IPS DF 19.7 (cell line): Measurements from ENCODE around the gene LAT.
"Not testable (repeated sequence)": the region's sequence is repeated elsewhere in the genome, so short reads cannot be mapped to it uniquely, and the experiment has no call there.

ENCODE experiments used
- DNase-seq: peaks from one replicate; pipeline ENCODE4 v3.0.0-alpha.2; 2013; ENCODE audit warnings: low read depth, low spot score

LAT gene

DNA sequence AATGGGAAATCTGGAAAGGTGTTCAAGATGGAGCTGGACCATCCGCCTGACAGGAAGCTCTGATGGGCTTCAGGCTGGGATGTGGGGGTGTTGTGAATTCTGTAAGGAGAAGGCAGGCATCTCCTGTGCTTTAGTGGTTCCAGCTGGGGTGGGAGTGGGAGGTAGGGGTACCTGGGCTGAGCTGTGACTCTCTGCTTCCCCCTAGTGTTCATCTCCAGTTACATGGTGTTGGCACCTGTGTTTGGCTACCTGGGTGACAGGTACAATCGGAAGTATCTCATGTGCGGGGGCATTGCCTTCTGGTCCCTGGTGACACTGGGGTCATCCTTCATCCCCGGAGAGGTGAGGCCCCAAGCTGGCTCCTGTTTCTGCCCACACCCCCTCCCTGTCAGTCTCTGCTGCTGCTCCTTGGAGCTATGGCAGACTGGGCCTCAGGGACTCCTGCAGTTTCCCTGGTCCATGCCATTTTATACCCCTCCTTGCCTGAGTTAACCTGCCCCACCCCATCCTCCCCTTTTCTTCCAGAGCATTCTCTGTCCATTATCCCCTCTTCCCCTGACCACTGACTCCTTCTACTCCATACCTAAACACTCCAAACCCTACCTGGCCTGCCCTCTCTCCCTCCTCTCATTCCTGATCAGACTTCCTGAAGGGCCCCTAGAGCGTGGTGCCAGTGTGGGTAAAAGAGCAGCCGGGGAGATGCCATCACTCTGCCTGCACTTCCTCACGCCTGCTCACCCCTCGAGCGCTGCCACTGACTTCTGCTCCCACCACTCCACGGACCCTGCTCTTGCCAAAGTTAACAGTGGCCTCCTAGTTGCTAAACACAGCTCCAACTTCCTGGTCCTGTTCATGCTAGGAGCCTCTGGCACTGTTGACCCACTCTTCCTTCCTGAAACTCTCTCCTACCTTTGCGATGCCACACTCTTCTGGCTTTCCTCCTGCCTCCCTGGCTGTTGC, 6.9 kb upstream of the LAT start:
- no peak for DNase-seq

DNA sequence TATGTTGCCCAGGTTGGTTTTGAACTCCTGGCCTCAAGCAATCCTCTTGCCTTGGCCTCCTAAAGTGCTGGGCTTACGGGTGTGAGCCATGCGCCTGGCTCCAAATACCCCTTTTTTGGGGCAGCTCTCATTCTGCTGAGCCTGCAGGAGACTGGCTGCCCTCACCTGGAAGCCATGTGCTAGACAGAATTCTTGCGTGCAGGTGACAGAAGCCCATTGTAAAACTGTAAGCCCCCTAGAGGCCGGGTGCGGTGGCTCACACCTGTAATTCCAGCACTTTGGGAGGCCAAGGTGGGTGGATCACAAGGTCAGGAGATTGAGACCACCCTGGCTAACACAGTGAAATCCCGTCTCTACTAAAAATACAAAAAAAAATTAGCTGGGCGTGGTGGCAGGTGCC, 4.5 kb upstream of the LAT start:
- not testable (repeated sequence) for DNase-seq

DNA sequence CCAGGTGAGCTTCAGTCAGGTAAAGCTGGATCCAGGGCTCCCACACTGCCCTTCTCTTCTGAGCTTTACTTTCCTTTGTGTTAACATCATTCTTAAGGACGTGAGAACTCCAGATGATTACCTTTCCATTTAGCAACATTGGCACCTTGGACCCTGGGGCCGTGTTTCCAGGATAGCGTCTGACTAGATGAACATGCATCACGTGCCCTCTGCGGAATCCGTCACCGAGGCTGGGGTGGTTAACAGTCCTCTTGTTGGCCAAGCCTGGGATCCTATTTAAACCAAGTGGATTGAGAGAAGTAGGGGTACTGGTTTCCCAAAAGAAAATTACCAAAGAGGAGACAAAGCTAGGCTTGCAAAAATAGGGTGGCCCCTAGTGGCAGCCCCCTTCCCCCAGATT, 3.9 kb upstream of the LAT start:
- DNase-seq, result no peak

DNA sequence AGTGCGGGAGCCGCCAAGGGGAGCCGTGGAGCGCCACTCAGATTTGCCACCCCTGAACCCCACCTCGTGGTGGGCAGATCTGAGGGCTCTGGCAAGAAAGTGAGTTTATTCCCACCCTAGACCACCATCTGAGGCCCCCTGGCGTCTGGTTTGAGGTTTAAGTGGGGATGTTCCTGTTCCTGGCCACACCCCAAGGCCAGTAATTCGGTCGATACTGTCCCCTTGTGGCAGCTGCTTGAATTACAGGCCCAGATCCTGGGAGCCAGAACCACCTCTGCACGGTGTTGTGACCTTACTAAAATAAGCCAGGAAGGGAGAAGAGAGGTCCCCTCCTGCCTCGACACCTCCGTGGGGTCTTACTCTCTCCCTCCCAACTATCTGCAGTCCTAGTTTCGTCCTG, 3.3 kb upstream of the LAT start:
- no peak for DNase-seq

DNA sequence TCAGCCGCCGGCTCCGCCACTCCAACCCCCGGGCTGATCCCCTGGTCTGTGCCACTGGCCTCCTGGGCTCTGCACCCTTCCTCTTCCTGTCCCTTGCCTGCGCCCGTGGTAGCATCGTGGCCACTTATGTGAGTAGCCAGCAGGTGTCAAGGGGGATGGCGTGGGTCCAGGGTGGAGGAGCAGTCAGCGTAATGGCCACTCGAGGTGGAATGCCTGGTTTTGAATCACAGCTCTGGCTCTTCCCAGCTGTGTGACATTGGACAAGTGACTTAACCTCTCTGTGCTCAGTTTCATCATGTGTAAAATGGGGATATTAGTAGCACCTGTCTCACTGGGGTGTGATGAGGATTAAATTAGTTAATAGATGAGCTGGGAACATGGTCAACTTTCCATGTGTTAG, 2.4 kb upstream of the LAT start:
- no peak for DNase-seq

DNA sequence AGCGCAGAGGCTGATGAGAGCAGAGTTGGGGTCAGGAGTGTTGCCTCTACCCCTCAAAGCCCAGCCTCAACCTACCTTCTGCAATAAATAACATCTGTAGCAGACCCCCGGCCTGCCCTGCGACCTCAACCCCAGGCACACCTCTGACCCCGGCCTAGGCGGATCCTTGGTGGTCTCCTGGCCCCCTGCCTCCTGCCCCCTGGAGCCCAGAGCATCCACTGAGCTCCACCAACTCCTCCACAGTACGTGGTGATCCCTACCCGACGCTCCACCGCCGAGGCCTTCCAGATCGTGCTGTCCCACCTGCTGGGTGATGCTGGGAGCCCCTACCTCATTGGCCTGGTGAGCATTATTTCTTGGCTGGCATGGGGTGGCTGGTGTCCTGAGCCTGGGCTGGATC, 1.9 kb upstream of the LAT start:
- no peak for DNase-seq

DNA sequence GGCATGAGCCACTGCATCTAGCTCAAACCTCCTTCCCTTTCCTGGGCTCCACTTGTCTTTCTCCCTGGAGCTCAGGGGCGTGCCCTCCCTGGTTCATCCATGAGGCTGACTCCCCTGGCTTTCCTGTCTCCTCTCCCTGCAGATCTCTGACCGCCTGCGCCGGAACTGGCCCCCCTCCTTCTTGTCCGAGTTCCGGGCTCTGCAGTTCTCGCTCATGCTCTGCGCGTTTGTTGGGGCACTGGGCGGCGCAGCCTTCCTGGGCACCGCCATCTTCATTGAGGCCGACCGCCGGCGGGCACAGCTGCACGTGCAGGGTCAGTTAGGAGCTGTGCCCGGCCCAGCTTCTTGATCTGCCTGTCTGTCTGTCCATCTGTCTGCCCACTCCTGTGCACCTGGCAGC, 1.2 kb upstream of the LAT start:
- DNase-seq, result no peak

DNA sequence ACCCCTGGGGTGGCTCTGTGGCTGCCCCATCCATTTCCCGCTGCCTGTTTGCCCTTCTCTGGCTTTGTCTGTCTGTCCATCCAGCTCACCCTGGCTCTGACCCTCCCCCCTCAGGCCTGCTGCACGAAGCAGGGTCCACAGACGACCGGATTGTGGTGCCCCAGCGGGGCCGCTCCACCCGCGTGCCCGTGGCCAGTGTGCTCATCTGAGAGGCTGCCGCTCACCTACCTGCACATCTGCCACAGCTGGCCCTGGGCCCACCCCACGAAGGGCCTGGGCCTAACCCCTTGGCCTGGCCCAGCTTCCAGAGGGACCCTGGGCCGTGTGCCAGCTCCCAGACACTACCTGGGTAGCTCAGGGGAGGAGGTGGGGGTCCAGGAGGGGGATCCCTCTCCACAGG, 761 bp upstream of the LAT start:
- no peak for DNase-seq

DNA sequence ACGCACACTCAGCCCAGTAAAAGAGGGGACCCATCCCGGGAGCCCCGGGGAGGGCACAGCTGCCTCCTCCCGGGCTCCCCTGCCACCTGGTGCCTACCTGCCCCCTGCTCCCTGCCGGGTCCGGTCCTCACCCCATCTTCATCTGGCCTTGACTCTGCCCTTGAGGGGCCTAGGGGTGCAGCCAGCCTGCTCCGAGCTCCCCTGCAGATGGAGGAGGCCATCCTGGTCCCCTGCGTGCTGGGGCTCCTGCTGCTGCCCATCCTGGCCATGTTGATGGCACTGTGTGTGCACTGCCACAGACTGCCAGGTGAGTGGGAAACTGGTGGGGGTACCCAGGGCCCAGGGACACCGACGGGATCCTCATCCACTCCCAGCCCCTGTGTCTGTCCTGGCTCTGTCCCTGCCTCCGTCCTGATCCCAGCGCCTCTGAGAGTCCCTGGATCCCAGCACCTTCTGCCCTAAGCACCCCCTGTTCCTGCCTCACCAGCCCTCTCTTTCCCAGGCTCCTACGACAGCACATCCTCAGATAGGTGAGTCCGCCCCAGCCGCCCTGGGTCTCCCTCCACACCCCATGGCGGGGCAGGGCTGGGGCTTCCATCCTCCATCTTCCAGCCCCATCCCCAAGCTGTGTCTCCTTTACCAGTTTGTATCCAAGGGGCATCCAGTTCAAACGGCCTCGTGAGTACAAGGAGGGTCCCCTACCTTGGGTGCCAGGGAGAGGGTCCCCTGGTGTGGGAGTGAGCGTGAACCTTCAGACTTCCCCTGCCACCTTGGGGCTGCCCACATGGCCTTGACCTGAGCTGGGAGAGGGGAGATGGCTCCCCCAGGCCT, 574 bp downstream of the LAT start:
- no peak for DNase-seq

DNA sequence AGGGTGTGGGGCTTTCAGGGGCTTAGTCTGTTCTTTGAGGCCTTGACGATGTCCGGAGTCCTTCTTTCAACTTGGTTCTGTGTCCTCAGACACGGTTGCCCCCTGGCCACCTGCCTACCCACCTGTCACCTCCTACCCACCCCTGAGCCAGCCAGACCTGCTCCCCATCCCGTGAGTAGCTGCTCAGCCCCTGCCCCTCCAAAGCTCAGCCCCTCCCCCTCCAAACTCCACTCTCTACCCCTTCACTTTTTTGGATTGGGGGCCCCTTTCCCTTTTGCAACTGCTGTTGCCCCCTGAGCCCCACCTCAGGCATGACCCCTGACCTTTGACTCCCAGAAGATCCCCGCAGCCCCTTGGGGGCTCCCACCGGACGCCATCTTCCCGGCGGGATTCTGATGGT, 1.2 kb downstream of the LAT start:
- no peak for DNase-seq

DNA sequence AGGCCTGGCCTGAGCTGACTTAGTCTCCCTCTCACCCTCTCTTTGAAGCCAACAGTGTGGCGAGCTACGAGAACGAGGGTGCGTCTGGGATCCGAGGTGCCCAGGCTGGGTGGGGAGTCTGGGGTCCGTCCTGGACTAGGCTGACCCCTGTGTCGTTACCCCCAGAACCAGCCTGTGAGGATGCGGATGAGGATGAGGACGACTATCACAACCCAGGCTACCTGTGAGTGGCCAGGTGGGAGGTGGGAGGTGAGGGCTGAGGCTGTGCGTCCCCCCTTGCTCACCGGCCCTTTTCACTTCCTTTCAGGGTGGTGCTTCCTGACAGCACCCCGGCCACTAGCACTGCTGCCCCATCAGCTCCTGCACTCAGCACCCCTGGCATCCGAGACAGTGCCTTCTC, 1.6 kb downstream of the LAT start:
- DNase-seq, result no peak

DNA sequence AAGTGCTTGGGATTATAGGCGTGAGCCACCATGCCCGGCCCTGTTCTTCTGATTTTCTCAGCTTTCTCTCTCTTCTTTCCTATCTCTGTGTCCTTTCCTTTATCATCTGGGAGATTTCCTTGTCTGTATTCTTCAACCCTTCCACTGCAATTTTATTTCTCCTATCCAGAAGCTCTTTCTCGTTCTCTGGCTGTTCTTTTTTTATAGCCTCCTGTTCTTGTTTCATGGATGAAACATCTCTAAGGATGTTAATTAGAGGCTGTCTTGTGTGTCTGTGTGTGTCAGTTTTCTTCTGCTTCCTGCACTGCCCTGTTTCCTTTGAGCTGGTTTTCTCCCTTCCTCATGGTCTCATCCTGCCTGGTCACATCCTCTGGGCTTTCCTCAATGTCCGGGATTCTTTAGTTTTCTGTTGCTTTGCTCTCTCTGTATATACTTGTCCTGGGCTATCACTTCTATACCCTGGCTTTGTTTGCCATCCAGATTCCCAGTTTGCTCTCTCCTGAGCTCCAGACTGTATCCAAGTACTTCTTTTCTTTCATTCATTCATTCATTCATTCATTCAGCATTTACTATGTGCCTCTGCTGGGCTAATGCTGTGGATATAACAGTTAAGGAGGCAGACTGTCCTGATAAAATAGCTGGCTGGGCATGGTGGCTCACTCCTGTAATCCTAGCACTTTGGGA, 2.5 kb downstream of the LAT start:
- no peak for DNase-seq

DNA sequence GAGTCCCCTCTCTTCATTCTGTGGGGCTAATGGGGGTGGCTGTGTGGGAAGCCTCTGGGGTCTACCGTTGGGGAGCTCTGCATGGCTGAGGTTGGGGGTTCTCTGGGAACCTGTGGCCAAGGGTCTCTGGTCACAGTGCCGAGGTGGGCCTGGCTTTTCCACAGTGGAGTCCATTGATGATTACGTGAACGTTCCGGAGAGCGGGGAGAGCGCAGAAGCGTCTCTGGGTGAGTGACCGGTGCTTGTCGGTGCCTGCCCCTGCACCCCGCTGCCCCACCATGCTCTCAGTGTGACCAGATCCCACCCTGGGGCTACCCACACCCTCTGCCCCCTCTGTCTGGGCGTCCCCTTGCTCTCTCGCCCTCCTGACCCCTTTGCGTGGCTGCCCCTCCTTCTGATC, 4.5 kb downstream of the LAT start:
- no peak for DNase-seq

DNA sequence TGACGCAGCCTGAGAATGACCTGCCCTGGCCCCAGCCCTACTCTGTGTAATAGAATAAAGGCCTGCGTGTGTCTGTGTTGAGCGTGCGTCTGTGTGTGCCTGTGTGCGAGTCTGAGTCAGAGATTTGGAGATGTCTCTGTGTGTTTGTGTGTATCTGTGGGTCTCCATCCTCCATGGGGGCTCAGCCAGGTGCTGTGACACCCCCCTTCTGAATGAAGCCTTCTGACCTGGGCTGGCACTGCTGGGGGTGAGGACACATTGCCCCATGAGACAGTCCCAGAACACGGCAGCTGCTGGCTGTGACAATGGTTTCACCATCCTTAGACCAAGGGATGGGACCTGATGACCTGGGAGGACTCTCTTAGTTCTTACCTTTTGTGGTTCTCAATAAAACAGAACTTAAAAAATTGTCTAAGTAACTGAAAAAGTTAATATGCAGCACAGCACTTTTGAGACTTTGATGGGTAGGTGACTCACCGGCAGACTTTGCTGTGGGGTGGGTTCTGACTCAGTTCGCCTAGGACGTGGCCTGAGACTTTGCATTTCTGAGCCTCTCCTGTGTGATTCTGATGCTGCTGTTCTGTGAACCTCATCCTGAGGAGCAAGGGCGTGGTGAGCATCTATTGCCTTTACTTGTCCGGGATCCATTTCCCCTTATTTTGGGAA, 5.7 kb downstream of the LAT start:
- no peak for DNase-seq

DNA sequence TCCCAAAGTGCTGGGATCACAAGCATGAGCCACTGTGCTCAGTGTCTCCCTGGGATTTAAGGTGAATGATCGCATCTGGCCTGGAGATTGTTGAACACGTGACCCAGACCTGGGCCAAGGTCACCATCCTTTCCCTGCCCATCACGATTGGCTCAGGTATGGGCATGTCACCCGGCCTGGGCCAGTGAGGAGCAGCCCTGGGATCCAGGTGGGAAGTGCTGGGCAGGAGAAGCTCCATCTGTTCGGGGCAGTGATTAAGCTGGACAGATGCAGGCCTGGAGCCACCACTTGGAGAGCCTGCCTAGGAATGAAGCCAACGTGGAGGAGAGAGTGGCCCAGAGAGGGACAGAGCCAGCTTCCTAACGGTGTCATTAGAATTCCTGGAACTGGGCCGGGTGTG, 6.8 kb downstream of the LAT start:
- DNase-seq, result no peak

DNA sequence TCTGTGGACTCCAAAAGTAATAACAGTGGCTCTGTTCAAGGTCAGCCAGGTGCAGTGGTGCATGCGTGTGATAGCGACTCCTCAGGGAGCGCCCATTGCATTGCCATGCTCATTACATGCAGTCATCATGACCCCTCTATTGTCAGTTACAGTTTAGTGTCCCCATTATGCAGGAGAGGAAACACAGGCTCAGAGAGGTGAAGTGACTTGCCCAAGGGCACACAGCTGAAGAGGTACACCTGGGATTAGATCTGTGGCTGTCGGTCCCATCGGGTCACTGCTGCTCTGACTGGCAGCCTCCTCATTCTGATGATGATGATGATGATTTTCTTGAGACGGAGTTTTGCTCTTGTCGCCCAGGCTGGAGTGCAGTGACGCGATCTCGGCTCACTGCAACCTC, 7.6 kb downstream of the LAT start:
- no peak for DNase-seq

DNA sequence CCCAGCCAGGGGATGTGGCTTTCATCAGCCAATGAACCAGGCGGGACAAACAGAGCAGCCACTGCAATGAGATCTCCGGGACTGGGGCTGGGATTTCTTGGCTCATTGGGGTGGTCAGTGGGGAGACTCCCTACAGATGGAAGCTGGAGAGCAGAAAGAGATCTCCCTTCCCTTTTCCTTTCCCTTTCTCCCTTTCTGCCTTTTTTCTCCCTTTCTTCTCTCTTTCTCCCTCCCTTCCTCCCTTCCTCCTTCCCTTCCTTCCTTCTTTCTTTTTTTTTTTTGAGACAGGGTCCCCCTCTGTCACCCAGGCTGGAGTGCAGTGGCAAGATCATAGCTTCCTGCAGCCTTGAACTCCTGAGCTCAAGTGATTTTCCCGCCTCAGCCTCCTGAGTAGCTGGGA, 14.0 kb downstream of the LAT start:
- DNase-seq, result no peak

DNA sequence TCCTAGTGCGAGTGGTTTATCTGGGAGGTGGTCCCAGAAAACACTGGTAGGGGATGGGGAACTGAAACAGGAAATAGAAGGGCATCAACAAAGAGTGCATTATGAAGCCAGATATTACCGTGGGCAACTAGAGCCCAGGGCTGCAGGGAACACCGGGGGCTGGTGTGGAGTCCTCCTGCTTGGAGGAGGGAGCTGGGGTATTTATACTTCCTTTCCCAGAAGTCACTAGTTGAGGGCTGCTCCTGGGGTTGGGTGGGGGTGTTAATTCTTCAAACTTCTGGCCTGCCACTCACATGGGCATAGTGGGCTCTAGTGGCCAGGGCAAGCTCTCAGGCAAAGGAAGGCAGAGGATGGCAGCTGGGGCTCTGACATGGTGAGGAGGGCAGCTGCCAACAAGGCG, 14.7 kb downstream of the LAT start:
- no peak for DNase-seq

DNA sequence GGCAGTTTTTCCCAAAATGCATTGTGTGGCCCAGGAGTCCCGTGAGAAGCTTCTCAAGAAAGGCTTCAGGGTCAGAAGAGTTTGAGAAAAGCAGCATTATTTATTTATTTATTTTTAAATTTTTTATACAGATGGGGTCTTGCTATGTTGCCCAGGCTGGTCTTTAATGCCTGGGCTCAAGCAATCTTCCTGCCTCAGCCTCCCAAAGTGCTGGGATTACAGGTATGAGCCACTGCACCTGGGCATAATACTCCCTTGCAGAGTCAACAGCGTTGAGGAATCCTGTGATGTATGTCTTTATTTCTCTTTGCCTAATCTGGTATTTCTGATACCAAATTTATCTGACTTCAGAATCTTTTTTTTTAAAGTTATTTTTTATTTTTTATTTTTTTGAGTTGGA, 15.2 kb downstream of the LAT start:
- no peak for DNase-seq

DNA sequence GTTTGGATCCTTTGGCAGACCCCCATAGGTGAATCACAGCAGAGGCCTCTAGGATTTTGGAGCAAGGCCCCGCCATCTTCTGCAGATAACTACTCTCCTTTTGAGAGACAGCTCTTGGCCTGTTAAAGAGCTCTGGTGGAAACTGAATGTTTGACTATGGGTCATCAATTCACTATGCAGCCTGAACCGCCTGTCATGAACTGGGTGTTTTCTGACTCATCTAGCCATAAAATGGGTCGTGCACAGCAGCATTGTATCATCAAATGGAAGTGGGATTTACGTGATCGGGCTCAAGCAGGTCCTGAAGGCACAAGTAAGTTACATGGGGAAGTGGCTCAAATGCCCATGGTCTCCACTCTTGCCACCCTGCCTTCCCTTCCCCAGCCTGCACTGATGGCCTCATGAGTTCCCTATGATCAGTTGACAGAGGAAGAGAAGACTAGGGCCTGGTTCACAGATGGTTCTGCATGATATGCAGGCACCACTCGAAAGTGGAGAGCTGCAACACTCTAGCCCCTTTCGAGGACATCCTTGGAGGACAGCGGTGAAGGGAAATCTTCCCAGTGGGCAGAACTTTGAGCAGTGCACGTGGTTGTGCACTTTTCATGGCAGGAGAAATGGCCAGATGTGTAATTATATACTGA, 19.8 kb downstream of the LAT start:
- DNase-seq, result not testable (repeated sequence)
